Measurements from ENCODE around the gene NANOS3. TPM values are rescaled to one million over a fixed set of nuclear protein-coding genes. Genes with fewer than 3 reads are reported as not detected.

Gene NANOS3
- total and polyA plus RNA-seq, 2 of the 13 experiments (the other 11 are each of a cell fraction or from before 2014, with no cell fraction given), result 0.21 TPM; not detected in 1

DNA sequence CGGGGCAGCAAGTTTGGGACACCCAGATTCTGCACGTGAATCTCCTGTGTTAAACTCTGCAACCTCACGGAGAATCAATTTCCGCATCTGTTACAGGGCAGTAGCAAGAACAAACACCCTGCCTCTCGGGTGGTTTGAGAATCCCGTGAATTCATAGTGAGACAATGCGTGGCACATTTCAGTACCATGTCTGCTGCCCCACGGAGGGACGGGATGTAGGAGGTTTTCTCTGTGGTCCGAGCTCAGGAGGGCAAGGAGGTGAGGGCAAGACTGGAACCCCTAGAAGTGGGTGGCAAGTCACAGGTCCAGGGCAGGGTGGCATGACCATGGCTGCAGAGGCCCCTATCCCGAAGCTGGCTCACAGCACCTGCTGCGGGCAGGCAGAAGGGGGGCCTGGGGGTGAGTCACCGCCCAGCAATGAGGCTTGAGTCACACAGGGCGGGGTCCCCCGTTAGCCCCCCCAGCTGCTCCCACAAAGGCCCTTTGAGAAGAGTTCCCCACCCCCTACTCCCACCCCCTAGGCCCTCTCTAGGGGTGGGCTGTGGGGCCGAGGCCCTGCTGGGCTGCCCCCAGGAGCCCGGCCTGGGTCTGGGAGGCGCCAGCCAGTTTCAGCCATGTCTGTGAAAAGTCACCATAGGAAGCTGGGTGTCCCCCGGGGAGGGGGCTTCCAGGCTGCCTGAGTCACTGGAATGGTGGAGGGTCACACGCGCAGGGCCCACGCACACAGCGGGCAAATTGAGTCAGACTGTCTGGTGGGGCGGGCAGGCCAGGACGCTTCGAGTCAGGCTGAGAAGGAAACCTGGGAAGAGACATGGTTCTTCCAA lies 25.8 kb upstream of the NANOS3 start:
- Histone ChIP-seq H3K27me3 (ENCODE audit: control insufficient read depth in 1 of 2, insufficient read depth in 2 of 2, low read length in 2 of 2) (no peaks in the 10 kb centered on the region; a peak in 1 of 5 replicates), H3K27ac (ENCODE audit: extremely low read length, insufficient read depth, low read length) (peak overlapping the region; percentile 96), H3K9me3 (ENCODE audit: low read length) (no peaks in the 10 kb centered on the region), H3K36me3 (replicated peaks in 1 of 2; ENCODE audit: control insufficient read depth in 1 of 2, insufficient read depth in 2 of 2, low read length in 2 of 2) (no peaks in the 10 kb centered on the region), H3K9ac (ENCODE audit: insufficient read depth, low read depth, low read length) (peak overlapping the region; percentile 100), H3K4me1 (ENCODE audit: insufficient read depth, low read length) (peaks cover 70% of the 10 kb centered on the region), H3K79me2 (ENCODE audit: insufficient read depth, low read length) (no peaks in the 10 kb centered on the region), H4K20me1 (ENCODE audit: insufficient read depth, low read length) (no peaks in the 10 kb centered on the region), H2AFZ (ENCODE audit: low read length) (no peak overlapping the region), H3K4me3 (replicated peaks in 1 of 3; ENCODE audit: insufficient read depth in 1 of 3, low read depth in 2 of 3, low read length in 3 of 3) (peak overlapping the region; percentile 45 to 75 (median 55); a peak in 5 of 6 replicates), H3K4me2 (ENCODE audit: low read depth, low read length) (peak overlapping the region; percentile 100)
- peak; percentile 91 for DNase-seq (ENCODE audit: low spot score)
- 5% methylated on average over 16 of the region's 26 CpGs for WGBS (ENCODE audit: low lambda C conversion rate)
- CTCF ChIA-PET (ENCODE audit: low intra/inter-chr PET ratio, low total read pairs), result interaction anchor here (1.2 kb wide), 1 partner anchor 11 kb away, joined by 5 read pairs; no protein-coding TSS in a partner anchor
- BruUV-seq (replicated peaks), result TSS peak; percentile 65
- FAIRE-seq, result no peak
- in situ Hi-C loops (cut with HindIII; ENCODE audit: extremely low pct_ligation_motif_present, low pct_unique_long_range_greater_than_20kb), result no loop called here
- intact Hi-C loops (cut with micrococcal nuclease; ENCODE audit: unreplicated experiment), result no loop called here
- peak; percentile 43 for ATAC-seq
- POLR2A ChIA-PET, result interaction anchor here (0.6 to 3.3 kb wide), 10 partner anchors 10 to 825 kb away, joined by 3 to 30 read pairs (median 4); partner anchors contain the start of genes C19orf53, DNAJB1, MRI1 and ZSWIM4
- TF ChIP-seq RBM22 (optimal IDR thresholded peaks at IDR 0.05; ENCODE audit: low read length), result no peak
- TF ChIP-seq, protein P1, sequence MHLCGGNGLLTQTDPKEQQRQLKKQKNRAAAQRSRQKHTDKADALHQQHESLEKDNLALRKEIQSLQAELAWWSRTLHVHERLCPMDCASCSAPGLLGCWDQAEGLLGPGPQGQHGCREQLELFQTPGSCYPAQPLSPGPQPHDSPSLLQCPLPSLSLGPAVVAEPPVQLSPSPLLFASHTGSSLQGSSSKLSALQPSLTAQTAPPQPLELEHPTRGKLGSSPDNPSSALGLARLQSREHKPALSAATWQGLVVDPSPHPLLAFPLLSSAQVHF (CRISPR knock-in tag; IDR thresholded peaks at IDR 0.05), result no peak
- no peak for TF ChIP-seq NONO (IDR thresholded peaks at IDR 0.05)
- TF ChIP-seq NONO (CRISPR knock-in tag; conservative IDR thresholded peaks at IDR 0.05), result no peak
- peak; percentile 3; the same call in 1 of the 2 replicates for TF ChIP-seq ELF3 (CRISPR knock-in tag; IDR thresholded peaks at IDR 0.05)
- TF ChIP-seq ZNF788 (CRISPR knock-in tag; IDR thresholded peaks at IDR 0.05; ENCODE audit: borderline replicate concordance), result no peak
- TF ChIP-seq NCOA1 (CRISPR knock-in tag; IDR thresholded peaks at IDR 0.05), result no peak
- TF ChIP-seq ZNF33A (CRISPR knock-in tag; IDR thresholded peaks at IDR 0.05; ENCODE audit: borderline replicate concordance), result no peak
- TF ChIP-seq, protein P2, sequence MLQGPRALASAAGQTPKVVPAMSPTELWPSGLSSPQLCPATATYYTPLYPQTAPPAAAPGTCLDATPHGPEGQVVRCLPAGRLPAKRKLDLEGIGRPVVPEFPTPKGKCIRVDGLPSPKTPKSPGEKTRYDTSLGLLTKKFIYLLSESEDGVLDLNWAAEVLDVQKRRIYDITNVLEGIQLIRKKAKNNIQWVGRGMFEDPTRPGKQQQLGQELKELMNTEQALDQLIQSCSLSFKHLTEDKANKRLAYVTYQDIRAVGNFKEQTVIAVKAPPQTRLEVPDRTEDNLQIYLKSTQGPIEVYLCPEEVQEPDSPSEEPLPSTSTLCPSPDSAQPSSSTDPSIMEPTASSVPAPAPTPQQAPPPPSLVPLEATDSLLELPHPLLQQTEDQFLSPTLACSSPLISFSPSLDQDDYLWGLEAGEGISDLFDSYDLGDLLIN (CRISPR knock-in tag; IDR thresholded peaks at IDR 0.05; ENCODE audit: borderline replicate concordance), result no peak
- TF ChIP-seq IRX3 (CRISPR knock-in tag; IDR thresholded peaks at IDR 0.05; ENCODE audit: borderline replicate concordance, low read depth), result no peak
- TF ChIP-seq, protein P3, sequence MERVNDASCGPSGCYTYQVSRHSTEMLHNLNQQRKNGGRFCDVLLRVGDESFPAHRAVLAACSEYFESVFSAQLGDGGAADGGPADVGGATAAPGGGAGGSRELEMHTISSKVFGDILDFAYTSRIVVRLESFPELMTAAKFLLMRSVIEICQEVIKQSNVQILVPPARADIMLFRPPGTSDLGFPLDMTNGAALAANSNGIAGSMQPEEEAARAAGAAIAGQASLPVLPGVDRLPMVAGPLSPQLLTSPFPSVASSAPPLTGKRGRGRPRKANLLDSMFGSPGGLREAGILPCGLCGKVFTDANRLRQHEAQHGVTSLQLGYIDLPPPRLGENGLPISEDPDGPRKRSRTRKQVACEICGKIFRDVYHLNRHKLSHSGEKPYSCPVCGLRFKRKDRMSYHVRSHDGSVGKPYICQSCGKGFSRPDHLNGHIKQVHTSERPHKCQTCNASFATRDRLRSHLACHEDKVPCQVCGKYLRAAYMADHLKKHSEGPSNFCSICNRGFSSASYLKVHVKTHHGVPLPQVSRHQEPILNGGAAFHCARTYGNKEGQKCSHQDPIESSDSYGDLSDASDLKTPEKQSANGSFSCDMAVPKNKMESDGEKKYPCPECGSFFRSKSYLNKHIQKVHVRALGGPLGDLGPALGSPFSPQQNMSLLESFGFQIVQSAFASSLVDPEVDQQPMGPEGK (CRISPR knock-in tag; IDR thresholded peaks at IDR 0.05), result peak; percentile 98
- no peak for TF ChIP-seq POLR2AphosphoS5 (IDR thresholded peaks at IDR 0.05; ENCODE audit: low read depth, low read length)
- TF ChIP-seq SPEN (CRISPR knock-in tag; IDR thresholded peaks at IDR 0.05; ENCODE audit: low read depth), result 0 out of 2 replicates have a peak, but pooled peaks have one; percentile 17
- no peak for TF ChIP-seq RELA (CRISPR knock-in tag; IDR thresholded peaks at IDR 0.05)
- TF ChIP-seq SMAD3 (CRISPR knock-in tag; IDR thresholded peaks at IDR 0.05), result 0 out of 2 replicates have a peak, but pooled peaks have one; percentile 40
- no peak for TF ChIP-seq ZNF333 (CRISPR knock-in tag; IDR thresholded peaks at IDR 0.05; ENCODE audit: borderline replicate concordance)
- no peak for TF ChIP-seq GTF2F1 (IDR thresholded peaks at IDR 0.05; ENCODE audit: low read length)
- 0 out of 2 replicates have a peak, but pooled peaks have one; percentile 61 for TF ChIP-seq DNMT3B (CRISPR knock-in tag; conservative IDR thresholded peaks at IDR 0.05)
- peak; percentile 63 to 74; a peak in 2 of 4 replicates for TF ChIP-seq EP300 (IDR thresholded peaks at IDR 0.05; ENCODE audit: low read depth in 2 of 2, low read length in 2 of 2)
- peak; percentile 61; the same call in 1 of the 2 replicates for TF ChIP-seq EP300 (CRISPR knock-in tag; IDR thresholded peaks at IDR 0.05; ENCODE audit: borderline replicate concordance)
- peak; percentile 40; the same call in 1 of the 2 replicates for TF ChIP-seq CHD2 (IDR thresholded peaks at IDR 0.05; ENCODE audit: low read depth, low read length)

Data from HepG2 (cell line).